Mammary epithelial cell (primary cell): ENCODE results near the gene CARD19.

Source experiments
- EZH2 ChIP-seq: IDR thresholded peaks from 2 replicates; pipeline ENCODE4 v1.6.1; 2012; ENCODE audit warnings: low read length, inconsistent platforms, borderline replicate concordance
- TF ChIP-seq, protein P1 (sequence below), 2 donors: IDR thresholded peaks in 1 of 2; conservative IDR thresholded peaks in 1 of 2; 2 replicates each; pipeline ENCODE4 v1.5.1; 2011 to 2012; ENCODE audit warnings: inconsistent platforms in 2 of 2, low read length in 2 of 2, mild to moderate bottlenecking in 2 of 2, control low read depth in 1 of 2, low read depth in 1 of 2; ENCODE audit not compliant: insufficient read depth in 1 of 2; ENCODE audit errors: extremely low read depth in 1 of 2

DNA sequence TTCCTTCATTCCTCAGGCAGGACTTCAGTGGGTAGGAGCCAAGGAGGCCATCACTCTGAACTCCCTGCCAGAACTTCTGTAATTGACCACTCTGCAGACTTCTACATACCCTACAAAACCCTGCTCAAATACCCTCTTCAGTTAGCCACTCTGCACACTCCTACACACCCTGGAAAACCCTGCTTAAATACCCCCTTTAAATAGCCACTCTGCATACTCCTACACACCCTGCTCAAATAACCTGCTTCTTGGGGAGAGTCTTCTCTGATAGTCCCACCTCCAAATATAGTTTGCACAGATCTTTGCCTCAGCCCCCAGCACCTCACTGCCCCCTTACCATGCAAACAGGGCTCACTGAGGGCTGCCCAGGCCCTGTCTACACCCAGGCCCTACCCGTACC is 18.6 kb upstream of the CARD19 start:
- TF ChIP-seq, protein P1, sequence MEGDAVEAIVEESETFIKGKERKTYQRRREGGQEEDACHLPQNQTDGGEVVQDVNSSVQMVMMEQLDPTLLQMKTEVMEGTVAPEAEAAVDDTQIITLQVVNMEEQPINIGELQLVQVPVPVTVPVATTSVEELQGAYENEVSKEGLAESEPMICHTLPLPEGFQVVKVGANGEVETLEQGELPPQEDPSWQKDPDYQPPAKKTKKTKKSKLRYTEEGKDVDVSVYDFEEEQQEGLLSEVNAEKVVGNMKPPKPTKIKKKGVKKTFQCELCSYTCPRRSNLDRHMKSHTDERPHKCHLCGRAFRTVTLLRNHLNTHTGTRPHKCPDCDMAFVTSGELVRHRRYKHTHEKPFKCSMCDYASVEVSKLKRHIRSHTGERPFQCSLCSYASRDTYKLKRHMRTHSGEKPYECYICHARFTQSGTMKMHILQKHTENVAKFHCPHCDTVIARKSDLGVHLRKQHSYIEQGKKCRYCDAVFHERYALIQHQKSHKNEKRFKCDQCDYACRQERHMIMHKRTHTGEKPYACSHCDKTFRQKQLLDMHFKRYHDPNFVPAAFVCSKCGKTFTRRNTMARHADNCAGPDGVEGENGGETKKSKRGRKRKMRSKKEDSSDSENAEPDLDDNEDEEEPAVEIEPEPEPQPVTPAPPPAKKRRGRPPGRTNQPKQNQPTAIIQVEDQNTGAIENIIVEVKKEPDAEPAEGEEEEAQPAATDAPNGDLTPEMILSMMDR (conservative IDR thresholded peaks at IDR 0.05 in 1 of 2, IDR thresholded peaks at IDR 0.05 in 1 of 2; ENCODE audit: extremely low read depth in 1 of 2, insufficient read depth in 1 of 2, low read depth in 1 of 2, low read length in 2 of 2): no peak
- TF ChIP-seq EZH2: no peak
